ENCODE data around the gene SELENOM. TPM values are rescaled to one million over a fixed set of nuclear protein-coding genes. Genes with fewer than 3 reads are reported as not detected.
"Not testable (repeated sequence)": the region's sequence is repeated elsewhere in the genome, so short reads cannot be mapped to it uniquely, and the experiment has no call there.

SELENOM gene
- polyA plus RNA-seq, 3 donors: 5.6 to 14.7 (median 11.0) TPM

DNA sequence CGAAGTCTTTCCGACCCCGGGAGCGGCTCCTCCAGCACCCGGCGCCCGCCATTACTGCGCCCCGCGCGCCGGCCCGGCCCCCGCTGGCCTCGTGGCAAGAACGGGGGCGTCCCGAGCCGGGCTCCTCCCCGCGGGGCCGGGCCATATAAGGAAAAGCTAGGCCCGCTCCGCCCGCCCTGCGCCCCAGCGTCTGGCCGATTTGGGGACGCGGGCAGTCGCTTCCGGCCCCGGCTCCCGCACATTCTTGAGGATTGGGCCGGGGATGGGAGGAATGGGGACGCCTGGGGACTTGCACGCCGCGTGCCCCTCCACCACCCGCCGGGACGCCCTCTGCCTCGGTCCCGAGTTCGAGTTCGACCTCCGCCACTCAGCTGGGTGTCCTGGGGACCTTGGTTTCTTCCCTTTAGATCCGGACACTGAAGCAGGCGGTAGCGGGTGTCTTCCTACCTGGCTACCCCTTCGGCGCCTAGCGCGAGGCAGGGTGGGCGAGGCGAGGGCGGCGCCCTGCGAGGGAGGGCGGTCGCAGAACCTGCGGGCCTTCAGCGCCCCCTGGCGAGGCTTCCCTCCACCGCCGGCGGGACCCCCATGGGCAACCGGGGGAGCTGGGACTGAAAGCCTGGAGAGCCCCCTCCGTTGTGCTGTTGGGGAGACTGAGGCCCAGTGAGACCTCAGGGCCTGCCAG lies 22.4 kb downstream of the SELENOM start:
- DNase-seq (ENCODE audit: extremely low read depth in 1 of 11, low read depth in 9 of 11, low spot score in 4 of 11): peak in 8 of 11 donors; percentile 67 to 79 (median 73)

DNA sequence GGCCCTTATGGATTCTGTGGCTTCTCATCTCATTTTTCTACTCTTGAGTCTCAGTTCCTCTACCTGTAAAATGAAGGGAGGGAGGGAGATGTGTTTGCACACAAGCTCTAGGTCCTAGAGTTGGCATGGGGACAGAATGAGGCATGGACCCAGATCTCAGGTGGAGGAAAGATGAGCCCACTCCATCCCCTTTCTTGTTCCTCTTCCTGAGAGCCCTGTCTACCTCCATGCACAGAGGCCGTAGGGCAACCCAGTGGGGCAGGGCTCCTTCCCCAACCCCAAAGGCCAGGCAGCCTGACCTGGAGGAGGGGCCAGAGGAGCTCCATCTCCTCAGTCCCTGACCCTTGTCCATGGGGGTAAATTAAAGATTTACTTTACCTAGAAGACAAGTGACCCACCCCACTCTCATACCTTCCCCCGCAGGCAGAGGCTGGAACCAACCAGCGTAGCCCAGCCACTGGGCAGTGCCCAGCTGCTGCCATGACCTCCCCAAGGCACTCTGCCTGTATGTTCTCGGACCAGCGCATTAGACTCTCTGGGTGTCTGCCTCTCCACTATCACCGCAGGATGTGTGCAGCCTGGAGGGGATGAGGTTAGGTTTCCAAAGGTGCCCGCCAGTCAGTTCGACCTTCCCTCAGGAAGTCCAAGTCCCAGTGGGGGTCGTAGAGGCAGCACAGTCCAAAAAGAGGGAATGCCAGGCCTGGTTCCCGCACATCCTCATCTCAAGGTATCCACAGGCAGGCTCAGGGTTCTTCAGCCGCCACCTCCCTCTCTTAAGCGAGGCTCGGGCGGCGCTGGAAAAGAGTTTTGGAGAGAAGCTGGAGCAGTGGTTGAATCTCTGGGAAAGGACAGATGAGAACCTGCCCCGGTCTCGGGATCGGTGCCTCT lies 23.2 kb downstream of the SELENOM start:
- DNase-seq (ENCODE audit: extremely low read depth in 1 of 11, low read depth in 9 of 11, low spot score in 4 of 11): no peak

DNA sequence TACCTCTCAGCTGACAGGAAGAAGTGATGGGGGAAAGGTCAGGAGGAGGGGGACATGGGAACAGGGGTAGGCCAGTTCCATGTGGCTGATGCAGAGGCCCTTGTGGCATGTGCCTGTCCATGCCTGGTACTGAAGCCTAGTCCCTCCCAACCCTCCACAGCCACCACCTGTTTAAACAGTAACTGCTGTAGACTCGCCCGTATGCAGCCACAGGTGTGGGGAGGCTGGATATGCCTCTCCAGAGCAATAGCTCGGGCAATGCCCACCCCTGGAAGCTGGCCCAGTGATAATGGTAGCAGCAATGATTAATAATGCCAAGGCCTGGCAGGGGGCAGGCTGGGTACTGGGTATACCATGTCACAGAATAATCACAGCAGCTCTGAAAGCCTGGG lies 24.0 kb downstream of the SELENOM start:
- no peak for DNase-seq (ENCODE audit: extremely low read depth in 1 of 11, low read depth in 9 of 11, low spot score in 4 of 11)

DNA sequence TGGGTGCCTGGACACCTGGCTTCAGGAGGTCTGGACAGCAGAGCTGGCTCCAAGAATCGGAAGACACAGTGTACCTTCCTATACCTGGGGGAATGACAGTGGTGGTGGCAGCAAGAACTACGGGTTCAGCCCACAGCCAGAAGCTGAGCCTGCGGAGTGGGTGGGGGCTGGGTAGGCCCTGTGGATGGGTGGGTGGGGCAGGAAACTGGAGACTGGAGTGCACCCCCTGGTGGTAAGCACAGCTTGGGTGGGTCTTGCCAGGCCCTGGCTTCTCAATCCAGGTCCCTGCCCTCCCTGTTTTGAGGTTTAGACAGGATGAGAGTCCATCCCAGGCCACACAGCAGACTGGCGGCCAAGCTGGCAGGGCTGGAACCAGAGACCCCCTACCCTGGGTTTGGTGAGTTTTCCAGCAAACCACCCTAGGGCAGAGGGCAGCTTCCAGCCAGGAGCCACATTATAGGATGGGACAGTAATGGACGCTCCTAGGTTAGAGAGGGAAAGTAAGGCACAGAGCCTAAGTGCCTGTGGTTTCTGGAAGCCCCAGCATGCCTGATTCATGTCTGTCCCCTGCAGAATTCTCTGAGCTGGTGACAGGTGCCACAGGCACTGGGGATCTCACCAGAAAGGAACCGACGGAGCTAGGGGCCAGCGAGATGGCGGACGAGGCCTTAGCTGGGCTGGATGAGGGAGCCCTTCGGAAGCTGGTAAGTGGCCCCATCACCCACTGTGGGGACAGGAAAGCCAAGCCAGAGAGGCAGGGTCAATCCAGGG lies 24.6 kb downstream of the SELENOM start:
- DNase-seq (ENCODE audit: extremely low read depth in 1 of 11, low read depth in 9 of 11, low spot score in 4 of 11): no peak

DNA sequence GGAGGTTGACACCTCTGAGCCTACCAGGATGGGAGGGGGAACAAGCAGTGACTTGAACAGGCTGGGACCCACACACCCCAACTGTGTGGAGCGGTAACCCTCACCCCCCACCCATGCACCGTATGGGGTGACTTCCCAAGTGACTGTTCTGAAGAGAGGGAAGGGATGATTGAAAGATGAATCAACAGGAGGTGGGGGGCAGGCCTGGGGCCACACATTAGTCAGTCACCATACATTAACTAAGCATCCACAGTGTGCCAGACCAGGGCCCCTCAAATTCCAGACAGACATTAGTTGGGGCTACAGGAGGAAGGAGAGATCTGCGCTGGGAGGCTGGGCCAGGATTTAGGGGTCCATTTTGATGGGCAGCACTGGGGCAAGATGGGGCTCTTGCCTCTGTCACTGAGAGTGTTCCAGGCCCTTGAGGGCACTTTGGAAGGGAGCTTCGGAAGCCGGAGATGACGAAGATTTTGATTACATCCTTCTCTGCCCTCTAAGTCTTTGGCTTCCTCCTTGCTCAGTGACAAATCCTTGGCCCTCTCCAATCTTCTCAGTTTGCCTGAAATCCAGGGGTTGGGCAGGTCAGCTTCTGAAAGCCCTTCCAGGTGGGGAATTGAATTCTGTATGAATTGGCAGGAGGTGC lies 25.3 kb downstream of the SELENOM start:
- no peak for DNase-seq (ENCODE audit: extremely low read depth in 1 of 11, low read depth in 9 of 11, low spot score in 4 of 11)

DNA sequence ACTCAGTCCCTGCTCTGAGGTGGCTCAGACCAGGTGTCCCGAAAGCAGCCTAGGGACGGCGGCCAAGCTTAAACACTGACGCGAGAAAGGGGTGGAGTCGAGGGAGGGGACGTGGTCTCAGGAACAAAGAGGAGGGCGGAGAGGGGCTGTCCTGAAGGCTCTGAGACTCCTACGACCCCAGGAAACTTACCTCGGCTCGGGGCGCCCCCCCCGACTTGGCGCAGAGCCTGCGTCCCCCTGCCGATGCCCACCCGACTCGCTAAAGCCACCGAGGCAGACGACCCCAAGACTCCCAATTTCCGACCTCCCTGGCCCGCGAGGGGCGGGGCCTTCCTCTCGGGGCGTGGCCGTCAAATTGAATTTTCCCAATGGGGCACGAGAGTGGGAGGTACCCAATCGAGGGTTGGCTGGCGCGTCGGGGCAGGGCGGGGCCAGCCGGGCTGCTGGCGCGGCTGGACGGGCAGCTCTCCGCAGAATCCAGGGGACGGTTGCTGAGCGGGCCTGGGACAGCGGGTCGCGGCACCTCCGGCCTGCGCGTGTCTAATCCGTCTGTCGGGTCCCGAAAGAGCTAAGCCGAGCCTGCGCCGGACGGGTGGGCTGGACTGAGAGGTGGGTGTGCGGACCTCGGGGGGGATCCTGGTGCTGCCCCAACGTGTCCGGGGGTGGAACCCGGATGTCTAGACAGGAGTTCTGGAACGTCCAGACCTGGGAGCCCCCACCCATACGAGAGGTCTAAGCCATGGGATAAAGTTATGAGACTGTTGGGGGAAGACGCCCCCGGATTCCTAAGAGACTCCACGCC lies 26.3 kb downstream of the SELENOM start, which contains the start of gene SMTN:
Gene SMTN (plus strand): TSS at position 471 of the 802 bp plus-strand sequence. CDS start 1,941 bp downstream, outside the sequence.
- peak; percentile 85 to 96 (median 93) for DNase-seq (ENCODE audit: extremely low read depth in 1 of 11, low read depth in 9 of 11, low spot score in 4 of 11)

DNA sequence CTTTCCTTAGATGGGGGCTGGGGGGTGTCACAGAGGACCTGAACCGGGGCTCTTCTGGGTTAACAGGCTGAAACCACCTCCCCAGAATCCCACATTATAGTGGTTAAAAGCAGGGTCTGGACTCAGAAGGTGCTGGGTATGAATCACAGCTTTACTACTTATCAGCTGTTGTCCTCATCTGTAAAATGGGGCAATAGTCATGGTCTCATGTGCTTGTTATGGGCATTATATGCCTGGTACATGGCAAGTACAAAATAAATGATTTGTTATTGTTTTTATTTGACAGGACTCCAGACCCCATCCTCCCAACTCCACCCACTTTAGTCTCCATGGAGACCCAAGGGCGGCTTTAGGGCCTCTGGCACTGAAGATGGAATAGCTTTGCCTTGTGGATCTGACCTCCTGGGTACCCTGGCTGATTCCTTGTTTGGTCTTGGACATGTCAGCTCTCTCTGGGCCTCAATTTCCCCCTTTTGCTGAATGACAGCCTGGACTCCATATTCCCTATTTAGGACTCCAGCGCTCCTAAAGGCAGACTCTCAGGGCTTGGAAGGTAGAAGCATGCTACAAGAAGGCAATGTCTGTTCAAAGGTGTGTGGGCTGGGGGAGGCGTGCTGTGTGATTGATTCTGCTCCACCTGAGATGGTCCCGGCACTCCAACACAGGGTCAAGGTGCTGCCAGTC lies 27.1 kb downstream of the SELENOM start:
- DNase-seq (ENCODE audit: extremely low read depth in 1 of 11, low read depth in 9 of 11, low spot score in 4 of 11): no peak

DNA sequence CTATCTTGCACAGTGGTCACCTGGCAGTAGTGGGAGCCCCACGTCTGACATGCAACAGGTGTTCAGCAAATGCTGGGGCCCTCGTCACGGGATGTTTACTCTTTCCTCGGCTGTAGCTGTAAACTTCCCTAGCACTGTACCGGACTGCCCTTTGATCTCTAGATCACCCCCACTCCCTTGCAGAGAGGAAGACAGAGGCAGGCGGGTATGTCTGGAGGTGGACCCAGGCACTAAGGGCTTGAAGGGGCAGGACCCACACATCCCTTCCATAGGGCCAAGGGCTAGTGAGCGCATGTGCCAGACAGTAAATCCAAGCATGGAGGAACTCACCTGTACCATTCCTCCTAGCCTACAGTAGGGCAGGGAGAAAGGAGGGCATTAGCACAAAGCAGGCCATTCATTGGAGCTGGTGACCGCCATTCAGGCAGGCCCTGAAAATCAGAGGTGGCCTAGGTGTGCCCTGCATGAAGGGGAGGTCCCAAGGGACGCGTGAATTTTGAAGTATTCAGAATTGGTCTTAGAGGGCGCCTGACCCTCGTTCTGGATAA lies 28.2 kb downstream of the SELENOM start:
- no peak for DNase-seq (ENCODE audit: extremely low read depth in 1 of 11, low read depth in 9 of 11, low spot score in 4 of 11)

DNA sequence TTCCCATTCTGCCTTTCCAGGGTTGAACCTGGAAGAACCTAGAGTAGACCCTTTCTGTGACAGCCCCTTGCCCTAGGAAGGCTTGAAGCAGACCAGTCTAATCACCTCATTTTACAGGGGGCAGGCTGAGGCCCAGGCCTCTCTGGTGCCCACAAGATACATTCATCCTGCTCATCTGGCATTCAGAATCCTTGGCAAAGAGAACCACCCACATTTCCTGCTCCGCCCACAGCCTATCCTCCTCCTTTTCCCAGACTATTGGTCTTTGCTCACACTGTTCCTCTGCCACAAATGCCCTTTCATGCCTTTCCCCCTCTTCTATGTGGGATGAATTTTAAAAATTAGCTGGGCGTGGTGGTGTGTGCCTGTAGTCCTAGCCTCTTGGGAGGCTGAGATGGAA lies 29.0 kb downstream of the SELENOM start:
- DNase-seq (ENCODE audit: extremely low read depth in 1 of 11, low read depth in 9 of 11, low spot score in 4 of 11): not testable (repeated sequence)

DNA sequence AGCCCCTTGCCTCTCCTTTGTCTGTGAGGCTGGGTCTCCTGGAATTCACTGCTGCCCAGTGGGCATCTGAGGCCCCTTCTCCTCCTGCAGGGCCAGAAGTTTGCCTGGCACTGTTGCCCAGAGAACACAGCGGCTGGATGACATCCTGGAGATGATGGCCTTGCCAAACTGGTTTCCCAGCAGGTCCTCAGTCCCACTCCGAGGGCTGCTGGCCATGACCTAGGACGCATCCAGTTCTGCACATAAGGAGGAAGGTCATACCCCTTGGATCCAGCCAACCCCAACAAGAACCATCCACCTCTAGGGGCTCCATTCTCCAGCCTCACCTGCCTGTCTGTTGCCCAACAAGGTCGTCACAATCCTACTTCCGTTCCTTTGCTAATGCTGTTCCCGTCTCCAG lies 29.7 kb downstream of the SELENOM start:
- no peak for DNase-seq (ENCODE audit: extremely low read depth in 1 of 11, low read depth in 9 of 11, low spot score in 4 of 11)

DNA sequence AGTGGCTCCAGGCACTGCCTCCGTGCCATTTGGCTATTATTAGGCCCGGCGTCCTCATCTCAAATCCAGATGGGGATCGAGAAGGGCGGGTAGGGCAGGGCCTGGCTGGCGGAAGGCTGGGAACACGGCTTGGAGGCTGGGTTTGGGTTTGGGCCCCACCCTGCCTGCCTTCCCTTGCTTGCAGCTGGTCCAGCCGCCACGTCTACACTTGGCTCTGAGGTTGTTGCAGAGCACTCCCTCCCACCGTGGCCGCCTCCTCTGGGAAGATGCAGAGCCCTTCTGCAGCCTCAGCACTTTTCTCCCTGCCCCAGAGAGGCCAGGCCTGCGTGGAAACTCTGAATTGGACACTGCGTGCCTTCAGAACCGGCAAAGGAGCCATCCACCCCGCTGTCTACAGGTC lies 31.4 kb downstream of the SELENOM start:
- DNase-seq (ENCODE audit: extremely low read depth in 1 of 11, low read depth in 9 of 11, low spot score in 4 of 11): no peak

DNA sequence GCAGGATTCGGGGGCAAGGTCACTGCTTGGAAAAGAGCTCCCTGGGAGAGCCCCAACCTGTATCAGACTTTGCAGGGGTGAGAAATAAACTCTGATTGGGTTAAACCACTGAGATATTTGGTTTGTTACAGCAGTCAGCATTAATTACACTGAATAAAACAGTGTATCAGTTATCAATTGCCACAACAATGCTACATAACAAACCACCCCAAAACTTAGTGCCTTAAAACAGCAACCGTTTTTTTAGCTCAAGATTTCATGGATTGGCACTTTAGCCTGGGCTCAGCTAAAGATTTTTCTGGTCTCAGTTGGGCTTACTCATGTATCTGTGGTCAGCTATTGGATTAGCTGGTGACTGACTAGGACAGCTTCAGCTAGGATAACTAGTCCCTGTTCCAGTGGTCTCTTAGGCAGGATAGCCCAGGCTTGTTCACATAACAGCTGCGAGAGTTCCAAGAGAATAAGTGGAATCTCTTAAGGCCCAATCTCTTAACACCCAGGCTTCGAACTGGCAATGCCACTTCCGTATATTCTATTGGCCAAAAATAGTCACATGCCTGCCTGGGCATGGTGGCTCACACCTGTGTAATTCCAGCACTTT lies 33.7 kb downstream of the SELENOM start:
- not testable (repeated sequence) for DNase-seq (ENCODE audit: extremely low read depth in 1 of 11, low read depth in 9 of 11, low spot score in 4 of 11)

DNA sequence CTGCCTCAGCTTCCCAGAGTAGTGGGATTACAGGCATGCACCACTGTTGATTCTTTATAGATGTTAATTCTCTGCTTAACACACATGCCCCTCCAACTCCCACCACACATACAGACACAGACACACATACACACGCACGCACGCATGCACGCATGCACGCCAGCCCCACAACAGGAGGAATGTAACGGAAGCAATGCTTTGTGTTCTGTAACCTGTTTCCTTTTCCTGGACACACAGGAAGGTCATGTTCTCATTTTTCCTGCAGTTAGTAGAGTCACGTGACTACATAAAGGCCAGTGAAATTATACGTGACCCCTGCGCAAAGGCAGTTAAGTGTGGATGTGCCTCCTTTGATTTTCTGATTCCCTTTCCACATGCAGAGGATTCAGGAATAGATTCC lies 34.2 kb downstream of the SELENOM start:
- DNase-seq (ENCODE audit: extremely low read depth in 1 of 11, low read depth in 9 of 11, low spot score in 4 of 11): not testable (repeated sequence)

DNA sequence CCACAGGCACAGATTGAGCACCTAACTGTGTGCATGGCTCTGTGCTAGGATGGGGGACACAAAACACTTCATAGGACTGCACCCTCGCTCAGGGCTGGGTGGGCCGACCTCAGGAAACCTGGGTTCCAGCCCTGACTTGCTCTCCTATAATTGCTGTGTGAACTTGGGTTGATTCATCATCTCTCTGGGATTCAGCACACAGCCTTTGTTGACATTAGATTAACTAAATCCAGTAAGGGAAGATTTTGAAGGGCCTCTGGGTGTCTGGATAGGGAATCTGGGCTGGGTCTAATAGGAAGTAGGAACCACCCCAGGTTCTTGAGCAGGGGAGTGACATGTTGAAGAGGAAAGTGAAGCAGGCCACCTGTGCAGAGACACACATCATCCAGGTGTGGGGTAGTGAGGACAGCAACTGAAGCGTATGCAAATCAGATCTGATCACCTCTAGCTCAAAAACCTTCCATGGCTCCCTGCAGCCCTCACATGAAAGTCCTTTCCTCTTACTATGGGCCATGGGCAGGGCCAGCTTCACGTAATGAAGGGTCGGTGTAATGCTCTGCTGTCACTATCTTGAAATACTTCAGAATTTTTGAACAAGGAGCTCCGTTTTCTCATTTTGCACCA lies 37.6 kb downstream of the SELENOM start:
- not testable (repeated sequence) for DNase-seq (ENCODE audit: extremely low read depth in 1 of 11, low read depth in 9 of 11, low spot score in 4 of 11)

DNA sequence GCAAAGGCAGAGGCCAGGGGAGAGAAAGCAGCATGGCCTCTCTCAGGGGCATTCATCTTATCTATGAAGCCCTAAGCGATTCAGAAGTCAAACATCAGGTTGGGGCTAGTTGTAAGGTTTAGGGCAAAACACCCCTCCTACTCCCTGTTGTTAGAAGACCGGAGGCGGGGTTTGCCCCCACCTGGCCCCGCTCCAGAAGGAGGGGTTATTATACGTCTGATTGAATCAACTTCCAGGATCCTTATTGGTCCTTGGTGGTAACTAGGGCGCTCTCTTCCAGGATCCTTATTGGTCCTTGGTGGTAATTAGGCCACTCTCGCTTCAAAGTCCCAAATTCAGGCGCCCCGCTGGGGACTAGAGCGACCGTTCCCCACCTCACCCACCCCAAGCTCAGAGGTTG lies 38.4 kb downstream of the SELENOM start:
- no peak for DNase-seq (ENCODE audit: extremely low read depth in 1 of 11, low read depth in 9 of 11, low spot score in 4 of 11)

DNA sequence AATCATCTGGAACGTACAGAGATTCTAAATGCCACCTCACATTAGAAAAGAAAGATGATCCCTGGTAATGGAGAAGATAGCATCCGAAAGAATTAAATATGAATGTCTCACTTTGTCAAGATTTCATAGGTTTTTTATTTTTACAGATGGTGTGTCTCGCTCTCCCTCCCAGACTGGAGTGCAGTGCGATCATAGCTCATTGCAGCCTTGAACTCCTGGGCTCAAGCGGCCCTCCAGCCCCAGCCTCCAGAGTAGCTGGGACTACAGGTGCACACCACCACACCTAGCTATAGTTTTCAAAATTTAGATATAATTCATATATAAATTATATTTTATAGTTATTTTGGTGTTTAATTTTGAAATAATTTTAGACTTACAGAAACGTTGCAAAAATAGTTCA lies 43.0 kb downstream of the SELENOM start:
- no peak for DNase-seq (ENCODE audit: extremely low read depth in 1 of 11, low read depth in 9 of 11, low spot score in 4 of 11)
